GM12865 (cell line): ENCODE measurements around the gene GBX2.

Source experiments
- DNase-seq: peaks from one replicate; pipeline ENCODE4 v3.0.0; 2010; ENCODE audit warnings: low read depth
- H3K4me3 ChIP-seq: 2 replicates; pipeline ENCODE4 v1.5.1; 2011; ENCODE audit warnings: mild to moderate bottlenecking, low read depth, low read length, control low read depth
- TF ChIP-seq, protein P1 (sequence below): IDR thresholded peaks from 2 replicates; pipeline ENCODE4 v1.5.1; 2011; ENCODE audit warnings: low read length, control low read depth, low read depth, inconsistent platforms; ENCODE audit not compliant: insufficient read depth; ENCODE audit errors: missing control alignments

The GBX2 gene

GRCh38 chr2:236169151-236169721 is 1.1 kb upstream of the GBX2 start:
- TF ChIP-seq, protein P1, sequence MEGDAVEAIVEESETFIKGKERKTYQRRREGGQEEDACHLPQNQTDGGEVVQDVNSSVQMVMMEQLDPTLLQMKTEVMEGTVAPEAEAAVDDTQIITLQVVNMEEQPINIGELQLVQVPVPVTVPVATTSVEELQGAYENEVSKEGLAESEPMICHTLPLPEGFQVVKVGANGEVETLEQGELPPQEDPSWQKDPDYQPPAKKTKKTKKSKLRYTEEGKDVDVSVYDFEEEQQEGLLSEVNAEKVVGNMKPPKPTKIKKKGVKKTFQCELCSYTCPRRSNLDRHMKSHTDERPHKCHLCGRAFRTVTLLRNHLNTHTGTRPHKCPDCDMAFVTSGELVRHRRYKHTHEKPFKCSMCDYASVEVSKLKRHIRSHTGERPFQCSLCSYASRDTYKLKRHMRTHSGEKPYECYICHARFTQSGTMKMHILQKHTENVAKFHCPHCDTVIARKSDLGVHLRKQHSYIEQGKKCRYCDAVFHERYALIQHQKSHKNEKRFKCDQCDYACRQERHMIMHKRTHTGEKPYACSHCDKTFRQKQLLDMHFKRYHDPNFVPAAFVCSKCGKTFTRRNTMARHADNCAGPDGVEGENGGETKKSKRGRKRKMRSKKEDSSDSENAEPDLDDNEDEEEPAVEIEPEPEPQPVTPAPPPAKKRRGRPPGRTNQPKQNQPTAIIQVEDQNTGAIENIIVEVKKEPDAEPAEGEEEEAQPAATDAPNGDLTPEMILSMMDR = no peak
- no peak for DNase-seq

GRCh38 chr2:236167297-236168109 is 683 bp downstream of the GBX2 start:
- no peak for DNase-seq
- TF ChIP-seq, protein P1 = no peak
- H3K4me3 ChIP-seq = no peak overlapping the region

More at GRCh38 chr2:236169151-236169721, 1.1 kb upstream of the GBX2 start:
- no peak overlapping the region for H3K4me3 ChIP-seq

DNA sequence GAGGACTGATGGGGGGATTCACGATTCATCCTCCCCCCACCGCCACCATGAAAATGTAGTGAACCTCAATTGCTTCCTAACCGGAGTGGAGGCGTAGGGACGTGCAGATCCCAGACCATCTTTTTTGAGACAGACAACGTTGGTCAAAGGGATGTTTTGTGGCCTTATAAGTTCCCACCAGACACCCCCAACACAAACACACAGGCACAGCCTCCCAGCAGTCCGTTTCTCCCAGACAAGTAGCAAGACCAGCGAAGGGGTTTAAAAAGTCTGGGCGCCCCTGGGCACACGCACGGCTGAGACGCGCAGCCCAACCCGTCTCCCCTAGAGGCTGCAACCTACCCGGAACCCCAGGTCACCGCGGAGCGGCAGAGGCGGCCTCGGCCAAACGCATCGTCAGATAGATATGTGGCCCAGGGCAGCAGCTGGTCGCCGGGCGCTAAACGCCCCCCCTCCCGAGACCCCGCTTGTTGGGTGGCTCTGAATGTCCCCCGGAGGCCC is 1.3 kb downstream of the GBX2 start:
- H3K4me3 ChIP-seq = no peak overlapping the region
- no peak for DNase-seq
- TF ChIP-seq, protein P1 = no peak

DNA sequence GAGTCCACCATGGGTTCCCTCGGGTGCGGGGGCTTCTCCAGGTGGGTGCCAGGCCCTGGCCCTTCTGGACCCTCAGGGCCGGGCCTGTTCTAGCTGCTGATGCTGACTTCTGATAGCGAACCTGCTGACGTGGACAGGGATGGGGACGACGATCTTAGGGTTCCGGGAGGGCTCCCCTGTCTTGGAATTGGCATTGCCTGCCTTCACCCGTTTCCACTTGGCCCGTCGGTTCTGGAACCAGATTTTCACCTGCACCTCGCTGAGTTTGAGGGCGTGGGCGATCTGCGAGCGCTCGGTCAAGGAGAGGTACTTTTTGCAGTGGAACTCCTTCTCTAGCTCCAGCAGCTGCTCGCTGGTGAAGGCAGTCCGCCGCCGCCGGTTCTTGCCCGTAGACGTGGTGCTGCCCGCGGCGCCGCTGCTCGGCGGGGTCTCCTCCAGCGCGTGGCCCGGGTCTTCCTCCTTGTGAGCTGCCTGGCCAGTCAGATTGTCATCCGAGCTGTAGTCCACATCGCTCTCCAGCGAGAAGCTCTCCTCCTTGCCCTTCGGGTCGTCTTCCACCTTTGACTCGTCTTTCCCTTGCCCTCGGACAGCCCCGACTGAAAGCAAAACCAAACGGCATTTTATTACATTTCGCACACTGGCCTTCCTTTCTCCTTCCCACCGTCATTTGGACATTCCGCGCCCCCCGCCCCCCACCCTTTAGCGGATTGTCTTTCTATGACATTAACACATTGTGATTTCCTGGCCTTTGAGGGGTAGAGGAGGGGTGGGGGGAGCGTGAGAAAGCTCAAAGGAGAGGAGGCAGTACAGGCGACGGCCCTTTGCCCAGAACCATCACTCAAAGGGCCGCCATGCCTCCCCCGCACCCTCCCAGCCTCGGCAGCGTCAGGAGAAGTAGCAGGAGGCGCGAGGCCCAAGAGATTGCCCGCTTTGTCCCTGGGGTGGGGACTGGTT is 2.1 kb downstream of the GBX2 start:
- H3K4me3 ChIP-seq = no peak overlapping the region
- DNase-seq = no peak
- TF ChIP-seq, protein P1 = no peak

GRCh38 chr2:236164925-236165841 is 3.0 kb downstream of the GBX2 start:
- TF ChIP-seq, protein P1 = no peak
- DNase-seq = no peak
- no peak overlapping the region for H3K4me3 ChIP-seq
